GM18511 (cell line): Measurements from ENCODE around the gene CPEB3.
"Not testable (repeated sequence)": the region's sequence is repeated elsewhere in the genome, so short reads cannot be mapped to it uniquely, and the experiment has no call there.

ENCODE experiments used
- ATAC-seq: cut with Tn5 transposase; IDR thresholded peaks from one replicate; pipeline ENCODE4 v1.9.1; 2021; ENCODE audit warnings: mild to moderate bottlenecking, moderate library complexity; ENCODE audit not compliant: unreplicated experiment

The CPEB3 gene

DNA sequence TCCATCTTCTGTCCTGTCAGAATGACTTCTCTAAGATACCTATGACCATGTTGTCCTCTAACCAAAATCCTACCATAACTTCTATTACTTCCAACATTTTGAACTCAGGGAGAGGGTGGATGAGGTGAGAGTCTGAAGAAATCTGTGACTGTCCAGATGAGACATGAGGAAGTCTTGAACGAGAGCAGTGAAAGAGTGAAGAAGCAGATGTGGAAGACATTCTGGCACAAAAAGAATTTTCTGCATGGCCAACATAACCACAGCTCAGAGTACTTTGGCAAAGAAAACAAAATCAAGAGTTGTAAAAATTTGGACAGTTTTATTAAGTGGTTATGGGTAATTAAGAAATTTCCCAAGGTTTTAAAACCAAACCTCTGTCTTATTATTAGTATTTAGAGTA is 141.6 kb downstream of the CPEB3 start:
- no peak for ATAC-seq

DNA sequence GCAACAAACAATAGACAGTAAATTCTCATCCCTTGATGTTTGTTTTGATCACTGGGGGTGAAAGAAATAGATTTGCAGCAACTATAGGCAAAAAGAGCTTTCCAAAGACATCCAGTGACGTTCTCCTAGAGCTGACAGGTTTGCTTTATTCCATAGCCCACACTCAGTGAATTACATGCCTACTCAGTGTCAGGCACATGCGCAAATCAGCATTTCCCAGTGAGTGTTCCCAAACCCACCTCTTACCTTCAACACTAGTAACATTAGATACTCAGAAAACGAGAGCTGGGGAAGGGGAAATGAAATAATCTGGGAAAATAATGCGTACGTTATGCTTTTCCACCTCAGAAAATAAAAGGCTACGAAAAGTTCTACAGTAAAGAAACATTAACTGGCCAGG is 144.1 kb downstream of the CPEB3 start:
- ATAC-seq, result no peak

DNA sequence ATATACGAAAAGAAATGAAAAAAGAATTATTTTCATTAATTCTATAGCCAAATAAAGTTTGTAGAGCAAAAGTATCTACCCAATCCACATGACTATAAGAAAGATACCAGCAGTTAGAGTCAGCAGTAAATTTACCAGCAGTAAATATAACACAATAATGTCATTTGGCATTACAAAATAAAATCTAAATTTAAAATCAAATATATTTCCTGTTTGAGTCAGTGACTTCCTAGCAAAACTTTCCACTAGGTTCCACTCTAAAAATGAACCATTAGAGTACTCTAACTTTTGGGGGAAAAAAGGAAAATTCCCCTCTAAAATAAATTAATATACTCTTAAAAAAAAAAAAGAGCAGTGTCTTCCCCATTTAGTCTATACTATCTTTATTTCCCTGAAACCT is 144.8 kb downstream of the CPEB3 start:
- ATAC-seq, result no peak

DNA sequence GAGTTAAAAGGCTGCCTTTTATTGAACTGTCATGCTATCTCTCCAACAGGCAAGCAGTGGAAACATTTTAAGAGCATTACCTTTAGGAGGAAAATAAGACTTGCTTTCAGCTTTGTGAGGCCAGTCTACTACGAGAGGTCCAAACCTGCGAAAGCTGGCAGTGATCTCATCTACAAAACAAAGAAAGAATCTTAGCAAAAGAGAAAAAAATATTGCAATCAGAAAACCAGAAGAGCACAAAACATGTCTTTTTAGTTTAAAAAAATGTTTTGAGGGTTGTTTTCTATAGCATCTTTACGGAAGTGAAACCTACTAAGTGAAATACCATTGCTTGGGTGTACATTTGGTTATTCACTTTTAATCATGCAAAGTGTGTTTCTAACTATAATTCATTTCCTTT is 147.9 kb downstream of the CPEB3 start:
- ATAC-seq, result peak; percentile 78

DNA sequence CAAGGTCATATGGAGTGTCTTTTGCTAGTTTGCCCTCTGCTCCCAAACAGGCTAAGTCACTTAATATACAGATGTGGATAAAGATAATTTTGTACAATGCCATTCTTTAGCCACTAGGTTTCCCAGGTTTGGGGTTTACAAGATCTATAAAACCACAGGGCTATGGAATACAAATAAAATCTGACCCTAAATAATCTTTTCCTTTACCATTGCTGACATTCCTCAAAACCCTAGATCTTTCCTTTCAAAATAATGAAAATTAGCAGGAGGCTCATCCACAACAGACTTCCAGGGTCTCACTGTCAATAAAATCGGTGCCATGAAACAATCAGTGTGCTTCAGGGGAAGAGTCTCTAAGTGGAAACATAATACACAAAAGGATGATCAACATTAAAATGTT is 148.4 kb downstream of the CPEB3 start:
- no peak for ATAC-seq

DNA sequence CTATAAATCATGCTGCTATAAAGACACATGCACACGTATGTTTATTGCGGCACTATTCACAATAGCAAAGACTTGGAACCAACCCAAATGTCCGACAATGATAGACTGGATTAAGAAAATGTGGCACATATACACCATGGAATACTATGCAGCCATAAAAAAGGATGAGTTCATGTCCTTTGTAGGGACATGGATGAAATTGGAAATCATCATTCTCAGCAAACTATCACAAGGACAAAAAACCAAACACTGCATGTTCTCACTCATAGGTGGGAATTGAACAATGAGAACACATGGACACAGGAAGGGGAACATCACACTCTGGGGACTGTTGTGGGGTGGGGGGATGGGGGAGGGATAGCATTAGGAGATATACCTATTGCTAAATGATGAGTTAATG is 149.7 kb downstream of the CPEB3 start:
- not testable (repeated sequence) for ATAC-seq

DNA sequence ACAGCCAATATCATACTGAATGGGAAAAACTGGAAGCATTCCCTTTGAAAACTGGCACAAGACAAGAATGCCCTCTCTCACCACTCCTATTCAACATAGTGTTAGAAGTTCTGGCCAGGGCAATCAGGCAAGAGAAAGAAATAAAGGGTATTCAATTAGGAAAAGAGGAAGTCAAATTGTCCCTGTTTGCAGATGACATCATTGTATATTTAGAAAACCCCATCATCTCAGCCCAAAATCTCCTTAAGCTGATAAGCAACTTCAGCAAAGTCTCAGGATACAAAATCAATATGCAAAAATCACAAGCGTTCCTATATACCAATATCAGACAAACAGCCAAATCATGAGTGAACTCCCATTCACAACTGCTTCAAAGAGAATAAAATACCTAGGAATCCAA is 156.8 kb downstream of the CPEB3 start:
- not testable (repeated sequence) for ATAC-seq

DNA sequence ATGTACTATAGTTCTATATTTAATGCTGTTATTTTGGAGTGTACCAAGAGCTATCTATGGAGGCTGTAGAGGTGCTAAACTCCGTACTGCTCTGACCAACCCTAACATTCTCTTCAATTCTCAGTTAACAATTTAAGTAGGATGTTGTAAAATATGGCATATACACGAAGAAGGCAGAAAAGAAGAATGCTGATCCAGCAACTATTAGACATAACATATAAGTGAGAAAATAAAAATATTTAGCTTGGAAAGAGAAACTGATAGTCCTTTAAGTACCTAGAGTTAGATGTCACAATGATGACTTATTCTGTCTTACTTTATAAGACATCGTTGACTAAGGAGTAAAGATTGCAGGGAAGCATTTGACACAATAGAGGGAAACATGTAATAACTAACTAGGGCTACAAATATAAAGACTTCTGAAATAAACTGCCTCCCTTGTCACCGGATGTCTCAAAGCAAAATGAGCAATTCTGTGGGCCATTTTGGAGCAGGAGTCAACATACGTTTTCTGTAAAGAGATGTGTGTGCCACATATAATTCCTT is 159.5 kb downstream of the CPEB3 start:
- ATAC-seq, result no peak

DNA sequence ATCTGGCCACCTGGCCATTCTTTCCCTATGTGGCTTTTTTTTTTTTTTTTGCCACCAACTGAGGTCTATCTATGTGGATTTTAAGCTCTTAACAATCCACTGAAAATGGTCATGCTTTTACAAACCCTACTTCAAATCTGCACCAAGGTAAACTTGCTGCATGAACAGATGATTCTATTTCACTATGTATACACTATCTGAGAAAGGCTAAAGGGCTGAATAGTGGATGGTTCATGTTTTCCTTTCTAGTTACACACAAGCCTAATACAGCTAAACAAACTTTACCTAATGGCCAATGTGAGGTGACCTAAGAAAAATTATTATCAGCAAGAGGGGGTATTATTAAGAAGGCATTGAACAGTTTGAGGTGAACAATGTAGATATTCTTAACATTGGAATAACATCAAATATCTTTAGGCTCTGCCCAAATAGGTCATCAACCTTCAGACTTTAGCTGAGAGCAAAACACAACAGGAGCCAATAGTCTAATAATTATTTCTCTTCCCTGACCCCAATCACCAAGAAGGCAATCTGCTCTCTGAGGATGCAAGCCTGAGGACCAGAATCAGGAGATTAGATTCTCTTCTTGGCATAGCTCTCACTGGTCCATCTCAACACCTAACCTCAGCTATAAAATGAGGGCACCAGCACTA is 160.1 kb downstream of the CPEB3 start:
- no peak for ATAC-seq

DNA sequence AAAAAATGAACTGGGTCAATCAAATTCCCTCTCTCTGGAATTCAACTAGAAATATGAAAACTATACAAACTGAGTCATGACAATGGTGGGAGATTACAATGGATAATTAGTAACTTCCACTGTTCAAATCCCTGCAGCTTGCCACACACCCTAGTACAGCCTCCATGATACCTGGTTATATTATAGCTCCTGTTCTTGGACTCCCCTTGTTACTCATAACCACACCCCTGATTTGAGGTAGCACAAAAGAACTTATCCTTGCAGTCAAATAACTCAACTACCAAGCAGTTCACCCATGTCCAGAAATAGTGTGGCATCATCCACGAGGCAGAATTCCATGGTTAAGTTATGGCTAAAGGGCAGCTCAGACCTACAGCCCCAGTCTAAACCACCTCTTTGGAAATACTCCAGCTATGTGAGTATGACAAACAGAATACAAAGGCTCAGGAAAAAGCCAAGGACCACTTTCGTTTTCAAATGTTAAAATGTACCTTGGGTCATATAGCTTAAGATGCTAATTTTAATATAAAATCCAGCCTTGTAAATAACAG is 164.7 kb downstream of the CPEB3 start:
- ATAC-seq, result no peak

DNA sequence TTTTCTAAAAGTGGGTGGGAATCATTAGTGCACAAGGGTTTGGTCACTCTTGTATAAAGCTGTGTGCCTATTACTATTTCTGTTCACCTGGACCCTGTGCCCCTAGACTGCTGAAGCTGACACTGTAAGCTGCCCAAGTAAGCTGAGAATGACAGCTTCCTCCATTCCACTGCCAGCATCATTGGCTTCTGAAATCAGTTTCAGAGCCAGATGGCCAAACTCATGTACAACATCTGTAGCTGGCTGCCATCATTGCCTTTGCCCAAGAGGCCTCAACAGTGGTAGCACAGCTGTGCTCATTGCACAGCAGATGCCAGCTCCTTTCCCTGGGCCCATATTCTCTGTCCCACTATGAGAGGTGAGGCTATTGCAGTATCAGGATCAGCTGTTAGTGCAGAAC is 165.7 kb downstream of the CPEB3 start:
- no peak for ATAC-seq

DNA sequence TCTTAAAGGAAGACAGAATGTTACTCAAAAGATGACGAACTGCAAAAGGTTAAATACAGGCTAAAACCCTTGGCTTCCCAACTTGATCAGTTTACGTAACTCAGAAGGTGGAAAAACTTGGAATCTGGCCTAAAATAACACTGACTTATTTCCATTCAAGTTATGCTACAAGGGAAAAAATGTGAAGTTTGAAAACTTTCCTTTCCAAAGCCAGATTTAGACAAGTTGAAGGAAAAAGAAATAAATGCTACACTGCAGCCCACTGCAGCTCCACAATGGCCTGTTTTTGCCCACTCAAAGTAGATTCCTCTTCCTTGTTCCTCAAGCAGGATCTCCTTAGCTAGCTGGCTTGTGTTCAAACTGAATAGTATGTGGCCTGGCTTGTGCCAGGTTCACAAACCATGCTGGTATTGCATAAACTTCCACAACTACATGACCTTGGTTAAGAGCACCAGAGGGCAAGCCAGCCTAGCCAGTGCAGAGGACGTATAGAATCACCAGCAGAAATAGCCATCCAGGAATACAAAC is 166.2 kb downstream of the CPEB3 start:
- no peak for ATAC-seq

DNA sequence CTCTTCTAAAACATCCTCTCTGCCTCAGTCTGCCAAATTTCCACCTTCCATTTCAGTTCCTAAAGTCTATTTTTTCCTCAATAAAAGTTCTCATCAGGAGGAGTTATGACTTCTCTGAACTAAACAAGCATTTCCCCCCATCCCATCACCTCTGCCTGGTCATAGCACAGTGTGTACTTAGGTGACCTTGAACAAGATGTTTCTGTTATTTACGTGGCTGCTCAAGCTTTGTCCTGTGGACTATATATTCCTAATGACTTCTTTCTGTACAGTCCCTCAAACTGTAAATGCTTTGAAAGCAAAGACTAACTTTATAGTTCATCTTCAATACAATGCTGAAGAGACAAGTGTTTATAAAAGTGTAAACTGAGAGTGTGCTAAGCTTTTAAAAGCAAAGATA is 166.9 kb downstream of the CPEB3 start:
- ATAC-seq, result no peak

DNA sequence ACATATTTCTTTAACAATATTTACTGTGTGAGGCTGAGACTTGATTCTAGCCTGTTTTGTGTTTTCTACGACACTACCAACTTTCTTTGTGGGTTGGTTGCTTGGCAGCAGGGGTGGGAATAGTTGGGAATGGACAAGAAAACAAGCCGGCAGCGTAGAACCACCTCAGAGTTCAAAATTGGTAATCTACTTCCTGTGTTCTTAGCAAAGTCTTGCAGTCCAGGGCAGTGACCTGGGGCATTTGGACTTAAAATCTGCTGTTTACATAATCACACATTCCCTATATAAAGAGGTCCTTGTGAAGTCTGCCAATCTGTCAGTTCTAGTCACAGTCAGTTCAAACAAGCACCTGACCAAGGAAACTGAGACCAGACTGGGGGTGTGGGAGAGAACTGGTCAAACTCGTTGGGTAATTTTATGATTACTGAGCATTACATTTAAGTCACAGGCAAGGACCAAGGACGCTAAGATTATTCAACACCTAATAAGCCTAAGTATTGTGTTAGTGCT is 167.9 kb downstream of the CPEB3 start:
- ATAC-seq, result no peak

DNA sequence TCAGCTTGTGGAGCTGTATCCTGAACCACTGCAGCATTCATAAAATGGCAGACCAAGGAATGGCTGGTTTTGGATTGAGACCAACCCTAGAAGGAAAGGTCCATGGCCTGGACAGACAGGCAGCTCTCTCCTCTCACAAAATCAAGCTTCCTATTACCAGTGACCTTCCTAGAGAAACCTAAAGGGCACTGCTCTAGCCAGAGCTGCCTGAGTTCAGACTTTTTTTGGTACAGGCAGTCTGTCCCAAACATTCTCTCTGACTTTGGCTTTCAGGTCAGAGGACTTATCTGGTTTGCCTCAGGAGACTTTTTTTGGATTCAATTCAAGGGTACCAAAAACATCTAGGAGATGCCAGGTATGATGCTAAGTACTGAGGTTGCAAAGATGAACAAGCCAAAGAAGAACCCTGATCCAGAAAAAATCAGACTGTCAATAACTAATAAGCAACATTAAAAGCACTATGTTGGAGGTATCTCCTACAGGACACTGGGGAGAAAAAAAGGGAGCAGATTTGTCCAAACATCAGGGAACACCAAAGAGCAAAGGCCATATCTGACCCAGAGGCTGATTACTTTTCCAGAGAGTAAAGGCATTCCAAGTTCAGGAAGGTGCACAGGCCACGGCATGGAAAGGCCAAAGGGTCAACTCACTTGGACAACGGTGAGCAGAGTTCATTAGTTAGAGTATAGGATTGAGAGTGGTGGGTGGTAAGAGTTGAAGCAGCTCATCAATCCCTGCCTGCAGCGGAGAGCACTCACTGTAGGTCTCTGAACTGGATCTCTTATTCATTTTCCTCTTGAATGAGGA is 169.0 kb downstream of the CPEB3 start:
- no peak for ATAC-seq

DNA sequence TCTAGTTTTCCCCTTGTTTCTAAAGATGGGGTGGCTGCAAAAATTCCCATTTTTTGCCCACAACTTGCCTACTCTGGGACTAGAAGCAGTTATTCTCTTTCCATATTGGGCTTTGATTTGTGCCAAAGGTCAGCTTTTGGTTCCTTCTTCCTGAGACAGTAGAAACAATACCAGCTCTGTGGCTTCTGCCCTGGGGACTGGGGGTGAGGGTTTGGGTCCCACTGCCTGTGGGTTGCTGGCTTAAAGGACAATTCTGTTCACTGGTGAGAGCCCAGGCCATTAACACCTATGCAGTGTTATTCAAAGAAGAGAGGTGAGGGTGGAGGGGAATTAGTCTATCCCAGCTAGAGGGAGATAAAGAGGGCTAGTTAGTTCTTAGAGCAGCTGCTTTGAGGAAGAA is 171.5 kb downstream of the CPEB3 start:
- no peak for ATAC-seq

DNA sequence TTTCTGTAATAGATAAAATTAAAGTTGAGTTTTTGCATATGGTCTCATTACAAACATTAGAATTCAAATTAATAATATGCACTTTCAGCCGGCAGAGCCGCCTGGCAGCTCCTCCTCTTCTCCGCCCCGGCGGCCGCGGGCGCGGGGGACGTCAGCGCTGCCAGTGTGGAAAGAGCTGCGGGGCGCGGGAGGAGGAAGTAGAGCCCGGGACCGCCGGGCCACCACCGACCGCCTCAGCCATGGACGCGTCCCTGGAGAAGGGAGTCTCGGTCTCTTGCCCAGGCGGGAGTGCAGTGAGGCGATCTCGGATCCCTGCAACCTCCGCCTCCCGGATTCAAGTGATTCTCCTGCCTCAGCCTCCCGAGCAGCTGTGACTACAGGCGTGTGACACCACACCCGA is 176.0 kb downstream of the CPEB3 start:
- not testable (repeated sequence) for ATAC-seq

DNA sequence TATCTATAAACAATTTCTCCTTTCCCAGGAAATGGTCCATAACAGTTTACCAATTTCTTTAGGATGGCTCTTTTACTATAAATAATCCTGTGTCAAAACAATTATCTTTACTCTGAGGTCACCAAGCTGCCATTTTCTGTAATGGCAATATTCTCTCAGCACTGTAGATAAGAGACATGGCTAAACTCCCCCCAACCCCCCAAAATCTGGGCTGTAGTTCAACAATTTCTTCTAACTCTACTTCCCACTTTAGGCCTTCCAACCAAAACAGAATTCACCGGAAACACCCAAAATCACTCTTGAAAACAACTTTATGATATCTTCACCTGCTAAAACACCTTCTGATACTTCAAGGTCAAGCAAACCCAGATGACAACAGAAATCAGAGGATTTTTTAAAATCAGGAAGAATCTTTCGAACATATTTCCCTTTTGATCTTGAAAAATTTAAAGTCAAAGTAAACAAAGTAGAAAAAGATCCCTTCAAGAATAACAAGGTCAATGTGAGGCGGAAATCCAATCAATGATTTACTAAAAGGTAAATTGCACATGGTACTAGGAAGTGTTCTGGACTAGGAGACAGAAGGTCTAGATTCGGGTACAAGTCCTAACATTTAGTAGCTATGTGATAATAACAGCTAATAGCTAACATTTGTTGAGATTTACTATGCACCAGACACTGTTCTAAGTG is 176.8 kb downstream of the CPEB3 start:
- ATAC-seq, result no peak

DNA sequence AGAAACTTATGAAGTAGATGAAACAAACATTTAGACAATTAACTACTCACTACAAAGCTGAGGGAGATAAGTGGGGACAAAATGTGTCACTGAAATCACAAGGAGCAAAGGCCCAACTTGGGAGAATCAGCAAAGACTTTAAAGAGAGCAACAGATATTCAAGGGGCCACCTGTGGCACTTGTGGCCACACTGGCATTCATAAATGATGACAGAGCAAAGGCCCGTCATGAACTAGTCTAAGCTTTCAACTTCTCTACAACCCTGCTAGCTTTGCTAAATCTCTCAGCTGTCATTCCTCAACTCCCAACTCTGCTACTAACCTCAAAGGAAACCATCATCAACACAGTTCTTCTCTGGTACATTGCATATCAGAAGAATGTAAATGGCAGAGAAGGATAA is 178.4 kb downstream of the CPEB3 start:
- no peak for ATAC-seq

DNA sequence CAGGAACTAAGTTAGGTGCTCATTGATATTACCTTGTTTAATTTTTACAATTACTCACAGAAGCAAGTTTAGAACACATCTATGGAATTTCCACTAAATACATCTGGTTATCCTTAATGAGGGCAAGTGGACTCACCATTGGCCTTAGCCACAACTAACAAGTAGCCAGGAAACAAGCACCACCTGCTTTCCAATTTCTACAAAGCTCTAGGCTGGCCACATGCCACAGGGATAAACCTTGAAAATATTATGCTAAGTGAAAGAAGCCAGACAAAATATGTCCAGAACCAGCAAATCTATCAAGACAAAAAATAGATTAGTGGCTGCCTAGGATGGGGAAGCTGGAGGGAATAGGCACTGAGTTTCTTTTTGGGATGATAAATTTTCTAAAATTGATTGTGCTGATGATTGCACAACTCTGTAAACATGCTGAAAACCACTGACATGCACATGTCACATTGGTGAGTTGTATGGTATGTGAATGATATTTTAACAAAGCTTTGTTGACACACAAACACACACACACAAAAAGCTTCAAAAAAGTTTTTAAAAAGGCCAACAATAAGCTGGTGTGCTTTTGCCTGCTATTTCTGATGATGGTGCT is 179.4 kb downstream of the CPEB3 start:
- no peak for ATAC-seq
